Measurements from ENCODE around the gene ZNF407.

DNA sequence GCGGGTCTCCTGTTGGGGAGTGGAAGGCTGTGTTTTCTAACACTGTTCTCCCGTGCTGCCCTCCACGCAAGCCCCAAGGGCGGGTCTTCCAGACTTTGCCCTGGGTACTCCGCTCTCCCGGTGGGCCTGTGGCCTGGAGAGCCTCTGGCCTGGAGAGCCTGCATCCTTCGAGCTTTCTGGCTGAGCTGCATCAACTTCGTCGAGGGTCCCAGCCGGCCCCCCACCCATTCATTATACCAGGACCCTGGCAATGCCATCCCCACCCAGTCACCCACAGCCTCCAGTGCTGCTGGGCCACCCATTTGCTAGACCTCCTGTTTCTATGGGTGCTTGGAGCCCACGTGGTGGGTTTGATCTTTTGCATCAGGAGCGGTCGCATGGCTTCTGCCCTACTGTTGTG is 509.1 kb downstream of the ZNF407 start:
- TF ChIP-seq, protein P1, sequence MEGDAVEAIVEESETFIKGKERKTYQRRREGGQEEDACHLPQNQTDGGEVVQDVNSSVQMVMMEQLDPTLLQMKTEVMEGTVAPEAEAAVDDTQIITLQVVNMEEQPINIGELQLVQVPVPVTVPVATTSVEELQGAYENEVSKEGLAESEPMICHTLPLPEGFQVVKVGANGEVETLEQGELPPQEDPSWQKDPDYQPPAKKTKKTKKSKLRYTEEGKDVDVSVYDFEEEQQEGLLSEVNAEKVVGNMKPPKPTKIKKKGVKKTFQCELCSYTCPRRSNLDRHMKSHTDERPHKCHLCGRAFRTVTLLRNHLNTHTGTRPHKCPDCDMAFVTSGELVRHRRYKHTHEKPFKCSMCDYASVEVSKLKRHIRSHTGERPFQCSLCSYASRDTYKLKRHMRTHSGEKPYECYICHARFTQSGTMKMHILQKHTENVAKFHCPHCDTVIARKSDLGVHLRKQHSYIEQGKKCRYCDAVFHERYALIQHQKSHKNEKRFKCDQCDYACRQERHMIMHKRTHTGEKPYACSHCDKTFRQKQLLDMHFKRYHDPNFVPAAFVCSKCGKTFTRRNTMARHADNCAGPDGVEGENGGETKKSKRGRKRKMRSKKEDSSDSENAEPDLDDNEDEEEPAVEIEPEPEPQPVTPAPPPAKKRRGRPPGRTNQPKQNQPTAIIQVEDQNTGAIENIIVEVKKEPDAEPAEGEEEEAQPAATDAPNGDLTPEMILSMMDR (conservative IDR thresholded peaks at IDR 0.05 in 1 of 2, IDR thresholded peaks at IDR 0.05 in 1 of 2; ENCODE audit: extremely low read depth in 1 of 2, insufficient read depth in 1 of 2, low read depth in 1 of 2, low read length in 2 of 2): no peak
- TF ChIP-seq EZH2 (IDR thresholded peaks at IDR 0.05; ENCODE audit: borderline replicate concordance, low read length): no peak
